Amniotic stem cell (primary cell): ENCODE results near the gene TIMM8A.
"Not testable (repeated sequence)": the region's sequence is repeated elsewhere in the genome, so short reads cannot be mapped to it uniquely, and the experiment has no call there.

ENCODE experiments used
- DNase-seq: peaks from one replicate; lab custom pipeline; 2025; lab: John Stamatoyannopoulos, UW

Gene TIMM8A

DNA sequence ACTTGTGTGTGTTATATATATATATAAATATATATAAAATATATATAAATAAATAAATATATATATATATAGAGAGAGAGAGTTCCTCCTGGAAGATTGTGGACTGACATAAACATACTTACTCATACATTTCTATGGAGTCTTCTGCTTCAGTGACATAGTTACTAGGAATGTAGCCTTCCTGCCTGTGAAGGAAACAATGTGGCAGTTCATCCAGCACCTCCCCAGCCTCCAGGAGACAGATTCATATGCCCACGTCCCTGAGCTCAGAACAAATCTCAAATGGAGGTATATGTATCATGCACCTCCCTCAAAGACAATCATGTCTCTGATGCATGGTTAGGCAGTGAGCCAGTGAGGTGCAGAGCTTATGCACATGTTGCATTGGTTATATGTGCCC is 11.4 kb upstream of the TIMM8A start:
- DNase-seq: no peak

DNA sequence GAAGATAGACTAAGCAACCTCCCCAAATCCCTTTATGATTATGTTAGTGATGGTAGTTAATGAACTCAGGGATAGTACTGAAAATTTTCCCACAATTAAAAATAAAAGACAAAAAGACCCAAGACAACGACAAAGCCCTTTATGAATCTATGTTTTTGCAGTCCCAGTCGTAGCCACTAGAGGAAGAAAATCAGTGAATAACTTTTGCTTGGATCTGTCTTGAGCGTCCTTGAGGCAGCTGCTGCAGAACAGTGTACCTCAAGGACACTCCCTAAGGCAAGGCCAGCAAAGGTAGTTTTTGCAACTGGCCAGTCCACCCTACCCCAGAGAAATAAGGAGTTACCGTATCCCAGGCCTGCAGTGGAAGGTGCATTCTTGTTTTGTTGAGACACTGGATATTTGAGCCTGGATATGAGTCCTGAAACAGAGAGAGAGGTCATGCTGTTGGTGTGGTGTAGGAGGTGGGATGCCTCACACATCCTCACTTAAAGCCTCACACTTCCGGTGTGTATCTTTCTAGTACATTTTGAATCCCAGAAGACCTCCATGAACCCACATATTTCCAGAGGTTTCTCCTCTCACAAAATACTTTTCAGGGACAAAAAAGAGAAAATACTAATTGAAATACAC is 8.7 kb upstream of the TIMM8A start:
- DNase-seq: no peak

DNA sequence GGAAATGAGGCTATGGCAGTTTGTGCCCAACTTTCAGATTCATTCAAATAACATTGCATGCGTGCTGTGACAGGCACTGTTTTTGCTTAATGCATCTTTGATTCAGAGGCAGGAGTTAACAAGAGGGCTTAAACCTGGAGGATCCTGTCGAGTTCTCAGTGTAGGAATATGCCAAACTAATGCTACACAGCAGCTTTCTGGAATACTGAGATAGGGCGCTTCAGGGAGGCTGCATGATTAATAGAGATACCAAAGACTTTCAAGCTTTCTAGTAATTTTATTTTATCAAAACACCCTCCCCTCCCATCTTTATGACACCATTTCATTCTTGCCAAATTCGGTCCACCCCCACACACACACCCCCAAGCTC is 636 bp upstream of the TIMM8A start:
- DNase-seq: no peak

DNA sequence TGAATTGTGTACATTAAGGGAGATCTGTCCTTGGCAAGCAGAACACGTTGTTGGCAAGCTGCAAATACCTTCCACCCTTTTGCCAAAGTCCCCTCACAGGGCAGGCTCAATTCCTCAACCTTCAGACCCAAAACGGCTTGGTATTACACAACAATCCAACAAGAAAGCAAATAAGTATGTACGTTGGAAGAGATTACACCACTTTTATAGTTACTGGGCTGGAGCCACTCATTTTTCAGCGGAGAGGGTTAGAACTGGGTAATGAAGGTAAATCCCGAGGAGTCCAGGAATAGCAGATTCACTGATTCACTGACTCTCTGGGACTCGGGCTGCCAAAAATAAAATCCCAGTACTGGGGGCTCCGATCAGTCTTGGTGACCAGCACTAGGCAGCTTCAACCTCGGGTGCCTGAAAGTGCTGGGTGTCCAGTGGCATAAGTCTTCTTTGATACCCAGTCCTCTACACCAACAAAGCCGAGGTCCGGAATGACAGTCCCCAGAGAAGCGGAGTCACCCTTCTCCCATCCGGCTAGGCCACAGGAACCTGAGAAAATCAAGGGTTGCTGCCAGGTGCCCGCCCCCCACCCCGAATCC is 587 bp downstream of the TIMM8A start:
- DNase-seq: no peak

- no peak for DNase-seq
These were observed 10.7 kb downstream of the TIMM8A start for GRCh38 chrX:101337776-101338271.

DNA sequence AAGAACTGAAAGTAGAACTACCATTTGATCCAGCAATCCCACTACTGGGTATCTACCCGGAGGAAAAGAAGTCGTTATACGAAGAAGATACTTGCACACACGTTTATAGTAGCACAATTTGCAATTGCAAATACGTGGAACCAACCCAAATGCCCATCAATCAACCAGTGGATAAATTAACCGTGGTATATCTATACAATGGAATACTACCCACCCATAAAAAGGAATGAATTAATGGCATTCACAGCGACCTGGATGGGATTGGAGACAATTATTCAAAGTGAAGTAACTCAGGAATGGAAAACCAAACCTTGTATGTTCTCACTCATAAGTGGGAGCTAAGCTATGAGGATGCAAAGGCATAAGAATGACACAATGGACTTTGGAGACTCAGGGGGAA is 14.2 kb downstream of the TIMM8A start:
- not testable (repeated sequence) for DNase-seq

GRCh38 chrX:101326600-101326999 is 21.9 kb downstream of the TIMM8A start:
- DNase-seq: not testable (repeated sequence)

DNA sequence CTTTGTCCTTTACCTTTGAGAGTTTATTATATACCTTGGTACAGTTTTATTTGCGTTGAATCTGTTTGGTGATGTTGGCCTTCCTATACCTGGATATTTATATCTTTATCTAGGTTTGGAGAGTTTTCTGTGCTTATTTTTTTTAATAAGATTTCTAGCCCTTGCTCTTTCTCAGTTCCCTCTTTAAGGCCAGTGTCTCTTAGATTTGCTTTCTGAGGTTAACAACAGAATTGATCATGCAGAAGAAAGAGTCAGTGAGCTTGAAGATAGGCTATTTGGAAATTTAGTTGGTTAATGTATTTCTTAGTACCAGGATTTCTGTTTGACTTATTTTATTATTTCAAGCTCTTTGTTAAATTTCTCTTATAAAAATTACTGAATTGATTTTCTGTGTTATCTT is 44.8 kb downstream of the TIMM8A start:
- DNase-seq: no peak
